HG02970 (cell line): ENCODE data around the gene FCHSD2.
"Not testable (repeated sequence)": the region's sequence is repeated elsewhere in the genome, so short reads cannot be mapped to it uniquely, and the experiment has no call there.

Source experiments
- ATAC-seq: cut with Tn5 transposase; IDR thresholded peaks from one replicate; pipeline ENCODE4 v1.9.1; 2021; ENCODE audit warnings: mild to moderate bottlenecking, moderate library complexity, moderate number of reproducible peaks; ENCODE audit not compliant: unreplicated experiment, low FRiP score

Gene FCHSD2

DNA sequence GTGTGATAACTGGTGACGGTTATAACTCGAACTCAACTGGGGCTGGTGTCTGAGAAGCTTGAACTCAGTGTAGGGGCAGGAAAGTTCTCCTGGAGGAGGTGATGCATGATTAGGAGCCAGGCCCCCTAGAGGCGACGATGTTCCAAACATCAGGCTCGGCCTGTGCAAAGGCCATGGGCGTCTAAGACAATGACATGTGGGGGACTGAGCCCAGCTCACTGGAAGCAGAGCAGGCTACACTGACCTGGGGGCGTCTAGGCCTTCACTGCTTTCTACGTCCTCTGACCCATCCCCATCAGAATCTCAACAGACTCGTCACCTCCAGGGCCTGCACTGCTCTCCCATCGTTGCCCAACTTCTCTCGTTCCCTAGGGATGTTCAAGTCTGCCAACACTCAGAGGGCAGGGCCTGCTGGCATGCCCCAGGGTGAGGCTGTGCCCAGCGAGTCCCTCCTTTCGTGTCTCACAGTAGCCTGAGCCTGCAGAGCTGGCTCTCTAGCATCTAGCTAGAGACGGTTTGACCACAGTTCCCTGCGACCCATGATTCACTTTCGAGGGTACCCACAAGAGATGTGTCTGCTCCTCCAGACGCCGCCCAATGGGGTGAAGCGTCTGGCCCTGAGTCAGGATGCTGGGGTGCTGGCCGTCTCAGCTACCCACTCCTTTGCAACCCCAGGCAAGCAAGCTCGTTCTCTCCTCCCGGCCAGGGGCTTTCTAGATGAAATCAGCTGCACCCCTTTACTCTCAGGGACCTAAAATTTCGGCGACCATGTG, 329.0 kb downstream of the FCHSD2 start:
- no peak for ATAC-seq

DNA sequence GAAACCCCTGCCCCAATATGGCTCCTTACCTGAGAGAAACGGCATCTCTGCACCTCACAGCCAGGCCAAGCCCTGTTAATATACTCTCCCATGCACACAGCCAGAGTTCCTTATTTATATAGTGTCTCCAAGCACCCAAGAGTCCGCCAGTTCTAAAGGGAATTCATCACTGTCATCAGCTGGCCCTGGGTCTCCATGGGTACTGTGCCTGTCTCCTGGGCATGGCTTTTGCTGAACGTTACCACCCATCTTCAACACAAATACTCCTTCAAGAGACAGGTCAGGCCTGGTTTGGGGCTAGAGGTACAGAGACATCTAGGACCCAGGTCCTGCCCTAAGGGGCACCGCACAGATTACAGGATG, 329.5 kb downstream of the FCHSD2 start:
- ATAC-seq: no peak

DNA sequence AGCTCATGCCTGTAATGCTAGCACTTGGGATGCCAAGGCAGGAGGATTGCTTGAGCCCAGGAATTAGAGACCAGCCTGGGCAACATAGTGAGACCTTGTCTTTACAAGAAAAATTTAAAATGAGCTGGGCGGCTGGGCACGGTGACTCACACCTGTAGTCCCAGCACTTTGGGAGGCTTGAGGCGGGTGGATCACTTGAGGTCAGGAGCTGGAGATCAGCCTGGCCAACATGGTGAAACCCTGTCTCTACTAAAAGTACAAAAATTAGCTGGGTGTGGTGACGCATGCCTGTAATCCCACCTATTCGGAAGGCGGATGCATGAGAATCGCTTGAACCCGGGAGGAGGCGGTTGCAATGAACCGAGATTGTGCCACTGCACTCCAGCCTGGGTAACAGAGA, 330.4 kb downstream of the FCHSD2 start:
- not testable (repeated sequence) for ATAC-seq

DNA sequence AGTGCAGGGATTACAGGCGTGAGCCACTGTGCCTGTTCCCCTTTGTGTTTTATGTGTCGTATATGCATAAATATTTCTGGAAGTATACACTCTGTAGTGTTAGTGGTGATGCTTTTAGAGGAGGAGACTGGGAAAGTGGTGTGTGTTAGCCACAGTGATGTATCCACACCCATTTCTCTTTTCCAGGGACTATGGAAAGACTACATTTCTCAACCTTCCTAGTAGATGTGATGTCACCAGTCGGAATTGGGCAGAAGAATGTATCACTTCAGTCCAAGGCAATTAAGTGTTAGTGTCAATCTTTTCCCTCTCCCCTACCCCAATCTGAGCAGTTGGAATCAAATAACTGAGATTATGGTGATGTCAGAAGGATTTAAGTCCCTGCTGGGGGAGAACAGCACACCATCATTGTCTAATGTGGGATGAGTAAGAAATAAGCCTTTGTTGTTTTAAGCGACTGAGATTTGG, 333.8 kb downstream of the FCHSD2 start:
- no peak for ATAC-seq

DNA sequence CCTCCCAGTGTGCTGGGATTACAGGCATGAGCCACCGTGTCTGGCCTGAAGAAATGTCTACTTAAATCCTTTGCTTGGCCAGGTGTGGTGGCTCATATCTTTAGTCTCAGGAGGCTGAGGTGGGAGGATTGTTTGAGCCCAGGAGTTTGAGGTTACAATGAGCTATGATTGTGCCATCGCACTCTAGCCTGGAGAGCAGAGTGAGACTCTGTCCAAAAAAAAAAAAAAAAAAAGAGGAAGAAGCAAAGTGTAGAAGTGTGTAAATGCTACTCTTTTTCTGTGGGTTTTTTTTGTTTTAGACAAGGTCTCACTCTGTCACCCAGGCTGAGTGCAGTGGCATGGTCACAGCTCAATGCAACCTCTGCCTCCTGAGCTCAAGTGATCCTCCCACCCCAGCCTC, 334.3 kb downstream of the FCHSD2 start:
- ATAC-seq: no peak

DNA sequence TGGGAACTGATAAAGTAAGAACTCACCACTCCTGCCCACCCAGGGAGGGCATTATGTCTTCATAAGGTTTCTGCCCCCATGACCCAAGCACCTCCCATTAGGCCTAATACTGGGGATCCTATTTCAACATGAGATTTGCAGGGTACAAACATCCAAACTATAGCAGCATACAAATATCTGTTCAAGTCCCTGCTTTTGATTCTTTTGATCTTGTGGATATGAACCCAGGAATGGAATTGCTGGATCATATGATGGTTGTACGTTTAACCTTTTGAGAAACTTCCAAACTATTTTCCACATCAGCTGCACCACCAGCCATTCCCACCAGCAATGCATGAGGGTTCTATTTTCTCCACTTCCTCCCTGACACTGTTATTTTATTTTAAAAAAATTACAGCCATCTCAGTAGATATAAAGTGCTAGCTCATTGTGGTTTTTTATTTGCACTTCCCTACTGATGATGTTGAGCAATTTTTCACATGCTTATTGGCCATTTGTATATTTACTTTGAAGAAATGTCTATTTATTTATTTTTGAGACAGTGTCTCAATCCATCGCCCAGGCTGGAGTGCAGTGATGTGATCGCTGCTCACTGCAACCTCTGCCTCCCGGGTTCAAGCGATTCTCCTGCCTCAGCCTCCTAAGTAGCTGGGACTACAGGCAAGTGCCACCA, 335.0 kb downstream of the FCHSD2 start:
- ATAC-seq: no peak

DNA sequence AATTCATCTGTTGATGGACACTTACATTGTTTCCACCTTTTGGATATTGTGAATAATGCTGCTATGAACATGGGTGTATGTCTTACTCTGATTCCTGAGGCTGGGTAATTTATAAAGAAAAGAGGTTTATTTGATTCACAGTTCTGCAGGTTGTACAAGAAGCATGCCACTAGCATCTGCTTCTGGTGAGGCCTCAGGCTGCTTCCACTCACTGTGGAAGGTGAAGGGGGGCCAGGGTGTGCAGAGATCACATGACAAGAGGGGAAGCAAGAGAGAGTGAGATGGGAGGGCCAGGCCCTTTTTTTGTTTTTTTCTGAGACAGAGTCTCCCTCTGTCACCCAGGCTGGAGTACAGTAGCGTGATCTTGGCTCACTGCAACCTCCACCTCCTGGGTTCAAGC, 335.7 kb downstream of the FCHSD2 start:
- not testable (repeated sequence) for ATAC-seq

DNA sequence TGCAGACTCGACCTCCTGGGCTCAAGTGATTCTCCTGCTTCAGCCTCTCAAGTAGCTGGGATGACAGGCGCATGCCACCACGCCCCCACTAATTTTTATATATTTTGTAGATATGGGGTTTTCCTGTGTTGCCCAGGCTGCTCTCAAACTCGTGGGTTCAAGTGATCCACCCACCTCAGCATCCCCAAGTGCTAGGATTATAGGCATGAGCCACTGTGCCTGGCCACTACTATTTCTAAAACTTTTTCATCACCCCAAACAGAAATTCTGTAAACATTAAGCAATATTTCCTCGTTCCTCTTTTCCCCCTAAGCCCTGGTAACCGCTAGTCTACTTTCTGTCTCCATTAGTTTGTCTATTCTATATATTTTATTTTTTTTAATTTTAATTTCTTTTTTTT, 336.9 kb downstream of the FCHSD2 start:
- no peak for ATAC-seq

GRCh38 chr11:72802822-72803221, 339.3 kb downstream of the FCHSD2 start:
- no peak for ATAC-seq

DNA sequence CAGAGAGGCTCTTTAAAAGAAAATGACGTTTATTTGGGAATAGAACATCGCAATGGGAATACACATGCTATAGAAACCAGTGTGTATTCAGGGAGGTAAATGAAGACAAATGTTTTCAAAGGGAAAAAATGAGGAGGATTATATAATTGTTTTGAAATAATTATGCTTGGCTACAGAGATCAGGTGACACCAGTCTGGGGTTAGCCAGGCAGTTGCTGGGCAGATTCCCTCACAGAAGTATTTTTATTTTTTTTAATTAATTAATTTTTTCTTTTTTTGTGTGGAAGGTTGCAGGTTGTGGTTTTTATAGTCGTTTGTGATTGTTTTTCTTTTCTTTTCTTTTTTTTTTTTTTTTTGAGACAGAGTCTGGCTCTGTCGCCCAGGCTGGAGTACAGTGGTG, 342.7 kb downstream of the FCHSD2 start:
- no peak for ATAC-seq

GRCh38 chr11:72798361-72798760, 343.8 kb downstream of the FCHSD2 start:
- ATAC-seq: no peak

- peak; percentile 87 for ATAC-seq
These were observed 348.4 kb downstream of the FCHSD2 start, which contains the start of gene STARD10 for GRCh38 chr11:72793425-72794367. Gene STARD10, minus strand, starts transcription at chr11:72794047. Its CDS starts 12,866 bp downstream, at chr11:72781181.

GRCh38 chr11:72793076-72793424, 349.1 kb downstream of the FCHSD2 start:
- ATAC-seq: no peak

GRCh38 chr11:72792437-72793021, 349.6 kb downstream of the FCHSD2 start:
- no peak for ATAC-seq

DNA sequence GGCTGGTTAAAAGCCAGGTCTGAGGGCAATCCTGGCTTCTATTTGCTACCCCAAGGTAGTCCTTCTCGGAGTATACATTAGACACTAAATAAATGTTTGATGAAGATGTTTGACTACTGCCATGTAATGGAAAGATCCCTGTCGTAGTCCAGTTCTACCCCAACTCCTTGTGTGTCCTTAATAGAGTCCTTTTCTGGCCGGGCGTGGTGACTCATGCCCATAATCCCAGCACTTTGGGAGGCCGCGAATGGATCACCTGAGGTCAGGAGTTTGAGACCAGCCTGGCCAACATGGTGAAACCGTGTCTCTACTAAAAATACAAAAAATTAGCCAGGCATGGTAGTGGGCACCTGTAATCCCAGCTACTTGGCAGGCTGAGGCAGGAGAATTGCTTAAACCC, 350.9 kb downstream of the FCHSD2 start:
- not testable (repeated sequence) for ATAC-seq

DNA sequence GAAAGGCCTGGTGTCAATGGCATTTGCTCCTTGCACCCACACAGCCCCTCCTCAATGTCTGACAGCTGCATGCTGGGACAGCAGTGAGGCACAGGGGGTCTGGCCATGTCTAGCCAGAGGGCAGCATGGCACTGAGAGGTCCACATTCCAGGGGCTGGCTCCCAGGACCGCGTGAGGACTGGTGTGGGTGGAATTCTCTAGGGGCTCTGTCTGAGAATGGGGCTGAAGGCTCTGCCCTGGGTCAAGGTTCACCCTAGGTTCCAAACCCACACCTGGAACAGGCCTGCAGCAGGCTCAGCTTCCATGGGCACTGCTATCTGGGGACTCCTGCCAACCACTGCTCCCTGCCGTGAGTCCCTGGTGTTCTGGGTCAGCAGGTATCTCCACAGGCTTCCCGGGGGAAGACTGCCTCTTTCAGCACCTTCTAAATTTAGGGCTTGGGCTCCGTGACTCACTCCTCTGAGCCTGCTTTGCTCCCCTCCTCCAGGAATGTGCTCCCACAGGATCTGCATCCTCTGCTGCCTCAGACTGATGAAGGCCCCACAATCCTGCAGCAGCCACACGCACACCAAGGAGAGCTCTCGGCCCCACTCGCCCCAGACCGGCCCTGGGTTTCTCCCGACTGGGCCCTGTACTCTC, 352.5 kb downstream of the FCHSD2 start:
- no peak for ATAC-seq

DNA sequence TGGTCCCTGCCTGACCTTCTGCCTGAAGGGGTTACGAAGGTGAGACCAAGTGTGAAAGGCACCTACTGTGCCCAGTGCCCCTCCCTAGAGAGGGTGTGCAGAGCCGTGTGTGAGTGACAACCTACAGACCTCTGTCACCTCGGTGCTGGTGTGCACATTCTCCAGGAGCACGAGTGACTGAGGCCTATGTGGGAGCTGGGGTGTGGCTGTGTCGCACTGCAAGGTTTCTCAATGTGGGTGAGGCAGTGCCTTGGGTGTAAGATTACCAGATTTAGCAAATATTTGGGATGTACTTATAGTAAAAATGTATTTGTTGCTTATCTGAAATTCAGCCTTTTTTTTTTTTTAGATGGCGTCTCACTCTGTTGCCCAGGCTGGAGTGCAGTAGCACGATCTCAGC, 353.9 kb downstream of the FCHSD2 start:
- no peak for ATAC-seq

DNA sequence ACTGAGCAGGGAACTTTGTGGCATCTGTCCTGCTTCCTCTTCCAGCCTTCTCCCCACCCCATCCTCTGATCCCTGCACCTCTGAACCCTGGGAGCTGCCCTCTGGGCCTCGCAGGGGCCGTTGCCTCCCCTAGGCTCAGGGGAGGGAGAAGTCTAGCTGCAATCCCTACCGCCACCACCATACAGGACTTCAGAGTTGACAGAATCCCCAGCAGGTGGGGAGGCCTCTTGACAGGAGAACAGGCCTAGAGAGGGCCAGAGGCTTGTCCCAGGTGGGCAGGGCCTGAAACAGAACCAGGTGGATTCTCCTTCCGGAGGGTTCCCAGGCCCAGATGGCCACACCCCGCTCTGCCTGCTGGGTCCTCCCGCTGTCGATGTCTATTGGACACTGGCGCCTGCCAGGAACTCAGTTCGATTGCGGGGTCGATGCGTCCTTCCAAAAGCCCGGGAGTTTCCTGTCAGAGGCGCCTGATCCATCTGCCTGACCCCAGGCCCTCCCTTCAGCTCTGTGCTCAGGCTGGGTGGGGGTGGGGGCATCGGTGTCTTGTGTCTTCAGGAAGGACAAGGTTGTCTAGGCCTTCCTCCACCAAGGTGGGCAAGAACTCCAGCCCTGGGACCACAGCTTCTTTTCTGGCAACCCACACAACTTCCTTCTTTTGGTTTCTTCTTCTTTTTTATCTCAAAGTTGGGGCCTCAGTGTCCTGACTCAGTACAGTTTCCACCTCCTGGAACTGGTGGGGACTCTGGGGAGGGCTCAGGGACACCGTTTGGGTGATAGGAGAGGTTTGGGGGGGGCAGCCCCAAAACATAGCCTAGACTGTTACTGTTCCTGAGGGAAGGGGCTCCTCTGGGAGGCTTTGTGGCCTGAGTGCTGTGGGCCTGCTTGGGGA, 354.7 kb downstream of the FCHSD2 start:
- ATAC-seq: no peak
